DND-41 (cell line): ENCODE results near the gene KLF1.

Source experiments
- CTCF ChIP-seq: IDR thresholded peaks from 2 replicates; pipeline ENCODE4 v1.5.1; 2012; ENCODE audit warnings: borderline replicate concordance, low read length, moderate library complexity, mild to moderate bottlenecking; ENCODE audit not compliant: poor library complexity, severe bottlenecking; ENCODE audit errors: extremely low read depth
- EZH2 ChIP-seq: IDR thresholded peaks from 3 replicates; pipeline ENCODE4 v1.6.1; 2012; ENCODE audit warnings: borderline replicate concordance, low read depth, mild to moderate bottlenecking, moderate library complexity, low read length, inconsistent platforms; ENCODE audit not compliant: severe bottlenecking

GRCh38 chr19:12936582-12936981, 49.6 kb upstream of the KLF1 start:
- TF ChIP-seq CTCF (no peak), EZH2 (no peak)
